ENCODE results near the gene FEN1.

FEN1 gene

GRCh38 chr11:61794579-61794978 is 1.9 kb downstream of the FEN1 start:
- no peak for DNase-seq (ENCODE audit: low read depth in 2 of 2)

- DNase-seq (ENCODE audit: low read depth in 2 of 2) = no peak
Observed at GRCh38 chr11:61795459-61795858, 2.7 kb downstream of the FEN1 start.

DNA sequence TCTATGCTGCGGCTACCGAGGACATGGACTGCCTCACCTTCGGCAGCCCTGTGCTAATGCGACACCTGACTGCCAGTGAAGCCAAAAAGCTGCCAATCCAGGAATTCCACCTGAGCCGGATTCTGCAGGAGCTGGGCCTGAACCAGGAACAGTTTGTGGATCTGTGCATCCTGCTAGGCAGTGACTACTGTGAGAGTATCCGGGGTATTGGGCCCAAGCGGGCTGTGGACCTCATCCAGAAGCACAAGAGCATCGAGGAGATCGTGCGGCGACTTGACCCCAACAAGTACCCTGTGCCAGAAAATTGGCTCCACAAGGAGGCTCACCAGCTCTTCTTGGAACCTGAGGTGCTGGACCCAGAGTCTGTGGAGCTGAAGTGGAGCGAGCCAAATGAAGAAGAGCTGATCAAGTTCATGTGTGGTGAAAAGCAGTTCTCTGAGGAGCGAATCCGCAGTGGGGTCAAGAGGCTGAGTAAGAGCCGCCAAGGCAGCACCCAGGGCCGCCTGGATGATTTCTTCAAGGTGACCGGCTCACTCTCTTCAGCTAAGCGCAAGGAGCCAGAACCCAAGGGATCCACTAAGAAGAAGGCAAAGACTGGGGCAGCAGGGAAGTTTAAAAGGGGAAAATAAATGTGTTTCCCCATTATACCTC is 3.3 kb downstream of the FEN1 start:
- no peak for DNase-seq (ENCODE audit: low read depth in 2 of 2)

DNA sequence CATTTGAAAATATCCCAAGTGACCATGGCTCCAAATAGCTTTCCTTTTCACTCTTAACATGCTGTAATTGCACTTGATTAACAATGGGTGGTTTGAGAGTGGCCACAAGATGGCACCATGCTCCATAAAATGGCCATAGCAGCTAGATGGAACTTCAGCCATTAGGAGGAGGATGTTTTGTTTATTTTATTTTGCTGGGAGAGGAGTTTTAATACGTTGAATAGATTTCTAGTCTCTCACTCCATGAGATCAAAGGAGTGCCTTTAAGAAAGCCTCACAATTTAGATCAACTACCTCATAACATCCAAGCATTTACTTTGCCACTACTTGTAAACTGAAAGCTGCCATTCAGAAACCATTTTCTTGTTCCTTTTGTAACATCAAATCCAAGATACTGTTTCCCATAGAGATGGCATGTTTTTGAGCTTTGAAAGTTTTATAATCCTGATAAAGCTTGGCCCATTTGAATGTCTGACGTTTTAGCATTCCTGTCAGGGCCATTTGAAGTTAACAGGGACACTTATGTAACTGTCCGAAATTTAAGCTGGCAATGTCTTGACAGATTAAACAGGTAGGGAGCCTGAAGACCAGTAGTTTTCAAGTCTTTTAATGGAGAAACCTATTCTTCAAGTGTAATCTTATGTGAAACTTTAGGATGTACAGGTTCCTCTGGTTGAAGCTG is 4.7 kb downstream of the FEN1 start:
- peak in 1 of 2 experiments; percentile 53 for DNase-seq (ENCODE audit: low read depth in 2 of 2)

- no peak for DNase-seq (ENCODE audit: low read depth in 2 of 2)
Observed at GRCh38 chr11:61799665-61800284, 7.1 kb downstream of the FEN1 start.

GRCh38 chr11:61800331-61801281 is 7.9 kb downstream of the FEN1 start:
- no peak for DNase-seq (ENCODE audit: low read depth in 2 of 2)

GRCh38 chr11:61802605-61803004 is 9.9 kb downstream of the FEN1 start:
- DNase-seq (ENCODE audit: low read depth in 2 of 2) = no peak

DNA sequence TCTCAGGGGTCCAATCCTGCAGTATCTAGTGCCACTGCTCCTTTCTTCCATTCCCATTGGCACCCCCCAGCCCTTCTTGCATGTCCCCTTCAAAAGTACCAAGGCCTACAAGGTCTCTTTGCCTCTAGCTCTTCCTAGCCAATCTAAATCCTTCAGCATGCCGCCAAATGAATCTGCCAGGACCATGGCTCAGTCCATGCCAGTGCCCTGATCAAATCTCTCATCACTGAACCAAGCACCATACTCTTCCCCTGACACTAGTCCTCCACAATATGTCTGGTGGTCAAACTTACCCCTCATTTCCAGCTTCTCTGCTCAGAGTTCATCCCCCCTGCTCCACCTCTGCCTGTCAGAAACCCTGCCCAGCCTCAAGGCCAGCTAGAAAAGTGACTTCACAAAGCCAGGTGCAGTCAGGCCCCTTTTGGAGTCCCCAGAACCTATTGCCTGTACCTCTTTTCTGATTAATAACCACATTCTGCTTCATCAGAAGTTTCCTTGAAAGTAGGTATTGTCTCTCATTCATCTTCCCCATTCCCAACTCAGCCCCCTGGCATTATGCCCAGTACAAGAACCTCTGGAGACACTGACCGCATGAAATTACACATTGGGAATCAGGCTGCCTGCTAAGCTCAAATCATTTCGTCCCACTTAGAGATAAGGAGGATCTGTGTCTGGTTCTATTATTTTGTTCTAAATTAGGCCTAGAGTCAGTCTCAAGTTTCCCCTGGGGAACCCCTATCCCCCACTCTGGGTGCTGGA is 11.4 kb downstream of the FEN1 start:
- DNase-seq (ENCODE audit: low read depth in 2 of 2) = no peak

- DNase-seq (ENCODE audit: low read depth in 2 of 2) = no peak
Observed at GRCh38 chr11:61805146-61805545, 12.4 kb downstream of the FEN1 start.

DNA sequence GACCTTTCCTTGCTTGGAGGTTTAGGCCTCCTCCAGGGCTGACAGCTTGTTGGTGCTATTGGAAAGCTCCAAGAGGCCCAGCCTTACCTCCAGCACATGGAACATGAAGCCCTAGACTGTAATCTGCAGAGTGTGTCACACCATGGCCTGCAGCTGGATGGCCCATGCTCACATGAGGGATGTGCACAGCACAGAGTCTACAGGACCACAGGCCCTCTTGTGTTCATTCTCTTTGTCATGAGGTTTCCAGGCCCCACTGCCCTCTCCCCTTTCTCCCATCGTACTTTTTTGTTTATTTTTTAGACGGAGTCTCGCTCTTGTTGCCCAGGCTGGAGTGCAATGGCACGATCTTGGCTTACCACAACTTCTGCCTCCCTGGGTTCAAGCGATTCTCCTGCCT is 14.1 kb downstream of the FEN1 start:
- DNase-seq (ENCODE audit: low read depth in 2 of 2) = no peak

- DNase-seq (ENCODE audit: low read depth in 2 of 2) = no peak
Observed at GRCh38 chr11:61810671-61811175, 18.0 kb downstream of the FEN1 start.

DNA sequence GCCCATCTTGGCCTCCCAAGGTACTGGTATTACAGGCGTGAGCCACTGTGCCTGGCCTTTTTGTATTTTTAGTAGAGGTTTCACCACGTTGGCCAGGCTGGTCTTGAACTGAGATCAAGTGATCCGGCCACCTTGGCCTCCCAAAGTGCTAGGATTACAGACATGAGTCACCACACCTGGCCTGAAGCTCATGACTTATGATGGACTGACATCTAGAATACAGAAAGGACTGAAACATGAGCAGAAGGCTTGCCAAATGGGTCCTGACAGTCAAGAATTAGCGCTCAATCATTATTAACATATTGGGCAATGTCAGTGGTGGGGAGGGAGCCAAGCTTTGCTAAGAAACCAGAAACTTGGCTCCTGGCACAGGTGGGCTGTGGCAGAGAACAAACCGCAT is 19.1 kb downstream of the FEN1 start:
- DNase-seq (ENCODE audit: low read depth in 2 of 2) = no peak

DNA sequence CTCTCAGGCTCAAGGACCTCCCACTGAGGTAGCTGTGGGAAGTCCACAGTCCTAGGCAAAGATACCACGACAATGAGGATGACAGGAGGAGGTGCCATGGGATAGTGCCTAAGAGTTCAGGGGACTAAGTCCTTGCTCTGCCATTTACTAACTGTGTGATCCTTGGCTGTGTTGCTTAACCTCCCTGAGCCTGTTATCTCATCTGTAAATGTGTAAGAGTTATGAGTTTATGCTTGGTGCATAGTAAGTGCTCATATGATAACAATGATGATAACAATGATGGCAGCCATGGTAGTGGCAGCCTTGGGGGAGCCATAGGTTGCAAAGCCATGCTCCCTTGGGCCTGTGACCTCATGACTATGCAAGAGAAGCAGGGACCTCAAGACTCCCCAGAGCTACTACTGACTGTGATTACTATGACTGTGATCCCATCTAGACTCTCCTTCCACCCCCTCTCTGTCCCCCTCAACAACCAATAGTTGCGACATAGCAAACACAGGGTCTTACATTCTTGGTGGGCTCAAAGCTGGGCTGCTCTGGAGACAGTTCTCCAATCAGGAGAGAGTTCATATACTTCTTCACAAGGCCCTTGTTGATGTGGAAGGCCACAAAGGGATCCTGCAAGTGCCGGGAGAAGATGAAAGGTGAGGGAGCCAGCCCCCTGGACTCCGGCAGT is 20.2 kb downstream of the FEN1 start:
- DNase-seq (ENCODE audit: low read depth in 2 of 2) = no peak

DNA sequence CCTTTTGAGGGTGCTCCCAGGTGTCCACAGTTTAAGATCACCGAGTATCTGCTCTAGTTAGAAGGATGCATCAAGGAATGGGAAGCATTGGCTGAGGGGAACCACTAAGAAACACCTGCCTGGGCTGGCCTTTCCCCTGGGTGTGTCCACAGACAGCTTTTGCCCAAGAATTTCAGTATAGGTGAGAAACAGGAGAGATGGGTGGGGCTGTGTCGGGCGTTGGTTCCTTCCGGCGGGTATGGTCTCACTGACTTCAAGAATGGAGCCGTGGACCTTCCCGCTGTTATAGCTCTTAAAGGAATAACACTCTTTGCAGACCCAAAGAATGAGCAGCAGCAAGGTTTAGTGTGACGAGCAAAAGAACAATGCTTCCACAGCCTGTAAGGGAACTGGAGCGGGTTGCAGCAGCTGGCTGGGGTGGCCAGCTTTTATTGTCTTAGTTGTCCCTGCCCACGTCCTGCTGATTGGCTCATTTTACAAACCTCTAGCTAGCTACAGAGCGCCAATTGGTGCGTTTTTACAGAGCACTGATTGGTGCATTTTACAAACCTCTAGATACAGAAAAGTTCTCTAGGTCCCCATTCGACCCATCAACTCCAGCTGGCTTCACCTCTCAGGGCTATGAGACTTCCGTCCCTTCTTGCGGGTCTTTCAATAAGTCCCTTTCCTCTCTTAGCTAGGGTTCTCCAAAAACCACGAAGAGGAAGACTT is 21.7 kb downstream of the FEN1 start:
- DNase-seq (ENCODE audit: low read depth in 2 of 2) = no peak

DNA sequence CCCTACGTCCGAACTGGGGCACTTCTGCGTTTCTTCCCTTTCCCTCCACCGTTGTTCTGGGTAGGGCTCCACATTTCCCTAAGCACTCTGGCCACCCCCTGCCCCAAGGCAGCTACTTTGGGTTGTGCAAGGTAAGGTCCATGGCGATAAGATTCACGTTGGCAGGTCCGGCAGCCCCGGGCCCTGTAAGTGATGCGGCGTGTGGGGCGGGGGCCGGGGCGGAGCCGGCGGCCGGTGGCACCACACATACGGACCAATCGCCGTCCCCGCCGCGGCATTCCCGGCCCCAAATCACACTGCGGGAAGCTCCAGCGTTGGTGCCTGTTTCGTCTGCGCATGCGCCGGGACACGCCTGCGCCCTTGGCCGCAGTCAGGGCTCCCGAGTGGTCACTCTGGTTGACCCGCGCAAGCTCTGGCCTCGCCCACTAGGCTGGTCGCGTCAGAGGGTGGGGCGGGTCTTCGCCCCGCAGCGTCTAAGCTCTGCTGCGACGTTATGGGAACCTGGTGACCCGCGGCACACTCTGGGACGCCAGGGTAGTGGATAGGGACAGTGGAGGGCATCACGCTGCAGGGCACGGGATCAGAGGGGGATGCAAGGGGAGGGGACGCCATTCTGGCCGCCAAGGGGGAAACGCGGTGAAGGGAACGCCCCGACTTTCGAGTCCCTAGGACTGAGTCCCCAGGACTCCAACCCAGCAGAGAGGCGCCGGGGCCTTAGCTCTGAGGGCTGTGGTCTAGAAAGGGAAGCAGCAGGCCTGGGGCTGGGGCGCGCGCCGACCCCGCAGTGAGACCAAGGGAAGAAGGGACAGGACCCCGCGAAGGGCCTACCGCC is 22.5 kb downstream of the FEN1 start:
- peak; percentile 66 to 68 for DNase-seq (ENCODE audit: low read depth in 2 of 2)

GRCh38 chr11:61815790-61816735 is 23.4 kb downstream of the FEN1 start:
- no peak for DNase-seq (ENCODE audit: low read depth in 2 of 2)

GRCh38 chr11:61816736-61817455 is 24.2 kb downstream of the FEN1 start, which contains the start of gene FADS1:
Gene FADS1 (minus strand): TSS chr11:61817003. CDS start chr11:61816929, 74 bp downstream.
- peak; percentile 76 to 78 for DNase-seq (ENCODE audit: low read depth in 2 of 2)
